GM19455 (cell line): ENCODE measurements around the gene ANTKMT.
"Not testable (repeated sequence)": the region's sequence is repeated elsewhere in the genome, so short reads cannot be mapped to it uniquely, and the experiment has no call there.

ENCODE experiments used
- ATAC-seq: cut with Tn5 transposase; IDR thresholded peaks from one replicate; pipeline ENCODE4 v1.9.1; 2021; ENCODE audit not compliant: unreplicated experiment

The ANTKMT gene

DNA sequence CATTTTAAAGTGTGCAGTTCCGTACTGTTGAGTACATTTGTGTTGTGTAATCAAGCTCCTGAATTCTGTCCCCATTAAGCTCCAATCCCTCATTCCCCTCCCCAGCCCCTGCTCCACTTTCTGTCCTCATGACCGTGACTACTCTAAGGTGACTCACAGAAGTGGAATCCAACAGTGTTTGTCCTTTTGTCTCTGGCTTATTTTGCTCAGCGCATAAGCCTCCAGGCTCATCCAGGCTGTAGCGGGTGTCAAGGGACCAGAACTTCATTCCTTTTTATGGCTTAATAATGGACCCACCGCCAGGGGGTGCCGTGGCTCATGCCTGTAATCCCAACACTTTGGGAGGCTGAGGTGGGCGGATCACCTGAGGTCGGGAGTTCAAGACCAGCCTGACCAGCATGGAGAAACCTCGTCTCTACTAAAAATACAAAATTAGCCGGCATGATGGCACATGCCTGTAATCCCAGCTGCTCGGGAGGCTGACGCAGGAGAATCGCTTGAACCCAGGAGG lies 8.2 kb upstream of the ANTKMT start:
- not testable (repeated sequence) for ATAC-seq

DNA sequence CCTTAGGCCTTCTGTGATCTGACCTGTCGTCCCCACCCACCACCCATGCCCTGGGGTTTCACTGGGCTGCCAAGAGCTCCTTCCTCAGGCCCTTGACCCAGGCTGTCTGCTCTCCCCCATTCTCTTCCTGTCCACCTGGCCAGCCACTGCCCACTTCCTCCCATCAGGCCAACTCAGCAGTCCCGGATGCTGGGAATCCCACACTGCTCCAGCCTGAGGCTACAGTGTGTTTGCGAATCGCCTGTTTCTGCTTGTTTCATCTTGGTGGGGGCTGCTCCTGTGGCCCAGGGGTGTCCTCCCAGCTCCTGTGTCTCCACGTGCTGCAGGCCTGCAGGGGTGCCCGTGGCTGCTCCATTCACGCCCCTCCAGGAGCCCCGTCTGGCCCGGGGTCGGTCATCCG lies 6.9 kb upstream of the ANTKMT start:
- no peak for ATAC-seq

DNA sequence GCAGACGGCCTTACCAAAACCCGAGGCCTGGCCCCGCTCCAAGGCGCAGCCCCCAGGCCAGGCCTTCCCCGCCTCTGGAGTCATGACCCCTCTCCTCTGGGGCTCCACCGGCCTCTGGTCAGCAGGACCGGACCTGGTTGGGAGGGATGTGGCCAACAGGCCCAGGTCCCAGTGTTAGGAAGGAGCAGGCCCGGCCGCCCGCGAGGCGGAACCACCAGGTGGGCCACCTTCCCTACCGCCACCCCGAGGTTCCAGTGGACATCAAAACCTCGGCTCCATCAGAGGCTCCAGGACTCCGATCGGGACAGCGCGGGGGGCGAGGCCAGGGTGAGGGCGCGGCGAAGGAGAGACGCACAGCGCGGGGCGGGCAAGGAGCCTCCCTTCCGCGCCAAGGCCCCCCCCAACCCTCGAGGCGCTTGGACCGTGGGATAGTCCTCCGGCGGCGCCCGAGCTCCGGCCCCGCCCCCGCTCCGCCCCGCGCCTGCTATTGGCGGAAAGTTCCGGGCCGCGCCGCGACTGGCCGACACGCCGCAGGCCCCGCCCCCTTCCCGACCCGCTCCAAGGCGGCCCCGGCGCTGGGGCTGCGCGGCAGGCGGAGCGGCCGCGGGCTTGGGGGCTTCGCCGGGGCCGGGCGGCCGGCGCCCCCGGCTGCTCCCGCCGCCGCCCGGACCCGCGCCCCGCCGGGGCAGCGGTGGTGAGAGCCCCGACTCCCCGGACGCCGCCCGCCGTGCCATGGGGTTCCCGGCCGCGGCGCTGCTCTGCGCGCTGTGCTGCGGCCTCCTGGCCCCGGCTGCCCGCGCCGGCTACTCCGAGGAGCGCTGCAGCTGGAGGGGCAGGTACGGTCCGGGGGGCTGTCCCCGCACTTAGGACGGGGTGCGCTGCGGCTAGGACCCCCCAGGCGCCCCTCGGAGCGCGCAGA lies 6.1 kb upstream of the ANTKMT start, which contains the start of gene METRN:
Gene METRN (plus strand): TSS at position 561 of the 919 bp plus-strand sequence. CDS start 172 bp downstream, at position 733.
- no peak for ATAC-seq

DNA sequence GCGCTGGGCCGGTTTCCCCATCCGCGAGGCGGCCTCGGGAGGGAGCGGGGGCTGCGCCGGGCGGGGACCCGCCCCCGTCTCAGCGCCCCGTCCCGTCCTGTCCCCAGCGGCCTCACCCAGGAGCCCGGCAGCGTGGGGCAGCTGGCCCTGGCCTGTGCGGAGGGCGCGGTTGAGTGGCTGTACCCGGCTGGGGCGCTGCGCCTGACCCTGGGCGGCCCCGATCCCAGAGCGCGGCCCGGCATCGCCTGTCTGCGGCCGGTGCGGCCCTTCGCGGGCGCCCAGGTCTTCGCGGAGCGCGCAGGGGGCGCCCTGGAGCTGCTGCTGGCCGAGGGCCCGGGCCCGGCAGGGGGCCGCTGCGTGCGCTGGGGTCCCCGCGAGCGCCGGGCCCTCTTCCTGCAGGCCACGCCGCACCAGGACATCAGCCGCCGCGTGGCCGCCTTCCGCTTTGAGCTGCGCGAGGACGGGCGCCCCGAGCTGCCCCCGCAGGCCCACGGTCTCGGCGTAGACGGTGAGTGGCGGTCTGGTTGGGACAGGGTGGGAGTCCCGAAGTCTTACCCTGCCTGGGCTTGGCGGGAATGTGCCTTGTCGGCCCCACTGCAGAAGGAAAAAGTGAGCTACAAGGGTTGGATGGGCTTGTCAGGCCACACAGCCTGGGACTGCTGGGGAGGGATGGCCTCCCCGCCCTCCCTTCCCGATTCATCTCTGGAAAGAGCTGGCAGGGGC lies 5.3 kb upstream of the ANTKMT start:
- ATAC-seq: no peak

- no peak for ATAC-seq
Observed at GRCh38 chr16:716200-716568, 4.8 kb upstream of the ANTKMT start.

- ATAC-seq: no peak
Observed at GRCh38 chr16:716768-717325, 4.1 kb upstream of the ANTKMT start.

GRCh38 chr16:717450-718245 lies 3.3 kb upstream of the ANTKMT start:
- ATAC-seq: no peak

GRCh38 chr16:718389-718788 lies 2.6 kb upstream of the ANTKMT start:
- ATAC-seq: no peak

GRCh38 chr16:718922-719321 lies 2.0 kb upstream of the ANTKMT start:
- ATAC-seq: no peak

- no peak for ATAC-seq
Observed at GRCh38 chr16:719815-720446, 1.0 kb upstream of the ANTKMT start.

GRCh38 chr16:720447-720989 lies 428 bp upstream of the ANTKMT start:
- ATAC-seq: no peak

DNA sequence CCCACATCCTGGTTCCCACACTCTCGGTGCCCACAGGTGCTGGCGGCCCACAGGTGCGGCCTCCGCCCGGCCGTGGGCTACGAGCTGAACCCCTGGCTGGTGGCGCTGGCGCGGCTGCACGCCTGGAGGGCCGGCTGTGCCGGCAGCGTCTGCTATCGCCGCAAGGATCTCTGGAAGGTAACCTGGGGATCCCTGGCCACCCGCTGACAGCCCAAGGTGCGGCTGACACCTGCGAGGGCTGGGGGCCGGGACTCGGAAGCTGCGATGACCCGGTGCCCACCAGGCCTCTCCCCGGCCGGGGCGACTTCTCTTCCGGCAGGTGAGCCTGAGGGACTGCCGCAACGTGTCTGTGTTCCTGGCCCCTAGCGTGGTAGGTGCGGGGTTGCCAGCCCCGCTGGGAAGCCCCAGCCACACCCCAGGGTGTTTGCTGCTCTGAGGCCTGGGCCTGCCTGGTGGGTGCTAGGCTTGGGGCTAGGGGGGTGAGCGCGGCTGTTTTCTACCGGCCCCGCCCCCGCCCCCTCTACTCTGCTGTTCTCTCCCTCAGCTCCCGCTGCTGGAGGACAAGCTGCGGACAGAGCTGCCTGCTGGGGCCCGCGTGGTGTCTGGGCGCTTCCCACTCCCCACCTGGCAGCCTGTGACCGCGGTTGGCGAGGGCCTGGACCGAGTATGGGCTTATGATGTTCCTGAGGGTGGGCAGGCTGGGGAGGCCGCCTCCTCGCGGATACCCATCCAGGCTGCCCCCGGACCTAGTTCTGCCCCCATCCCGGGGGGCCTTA lies 1.0 kb downstream of the ANTKMT start:
- ATAC-seq: no peak

- no peak for ATAC-seq
Observed at GRCh38 chr16:722835-723633, 2.1 kb downstream of the ANTKMT start.

- no peak for ATAC-seq
Observed at GRCh38 chr16:723695-724094, 2.7 kb downstream of the ANTKMT start.

DNA sequence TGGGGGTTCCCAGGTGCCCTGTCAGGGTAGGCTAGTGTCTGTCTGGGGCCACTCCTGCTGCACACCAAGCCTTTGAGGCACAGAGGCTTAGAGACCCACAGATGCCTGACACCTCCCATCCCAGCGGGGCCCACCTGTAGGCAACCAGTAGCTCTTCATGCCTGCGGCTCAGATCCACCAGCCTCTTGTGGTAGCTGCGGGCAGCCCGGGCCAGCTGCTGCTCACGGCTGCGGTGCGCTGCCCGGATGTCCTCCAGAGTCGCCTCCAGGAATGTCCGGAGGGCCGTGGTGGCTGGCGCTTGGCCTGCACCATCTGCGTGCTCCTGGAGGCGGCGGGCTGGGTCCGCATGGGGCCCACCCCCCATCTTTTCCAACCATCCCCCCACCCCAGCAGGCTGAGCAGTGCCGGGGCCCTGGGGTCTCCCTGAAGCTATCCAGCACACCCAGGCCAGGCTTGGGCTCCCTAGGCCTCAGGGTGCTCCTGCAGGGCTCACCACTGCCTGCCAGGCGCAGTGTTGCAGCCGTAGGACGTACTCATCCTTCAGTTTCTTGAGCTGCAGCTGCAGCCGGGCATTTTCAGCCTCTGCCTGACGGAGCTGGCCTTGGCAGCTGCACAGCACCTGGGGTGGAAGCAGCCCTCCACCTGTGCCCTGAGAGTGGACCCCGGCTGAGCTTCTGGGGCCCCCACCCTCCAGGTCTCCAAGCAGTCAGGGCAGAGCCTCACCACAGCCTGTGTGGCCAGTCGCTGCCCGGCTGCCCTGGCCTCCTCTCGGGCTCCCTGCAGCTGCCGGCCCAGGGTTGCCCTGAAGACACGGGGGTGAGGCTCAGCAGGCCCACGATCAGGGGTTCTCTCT lies 3.5 kb downstream of the ANTKMT start:
- ATAC-seq: no peak

GRCh38 chr16:725041-725376 lies 4.1 kb downstream of the ANTKMT start:
- ATAC-seq: no peak

- no peak for ATAC-seq
Observed at GRCh38 chr16:725463-726187, 4.7 kb downstream of the ANTKMT start.
